Upper lobe of left lung (tissue), 4 donors: Measurements from ENCODE around the gene EGFL7.

Source experiments
- CTCF ChIP-seq, 6 experiments: fragments of 450-650 bp in 4 of 6; fragments of 200-600 bp in 2 of 6; sonication (generic) in 2 of 6; IDR thresholded peaks; one replicate each; pipeline ENCODE4 v1.5.1; 2016 to 2019; ENCODE audit warnings: antibody characterized with exemption in 6 of 6
- EP300 ChIP-seq, 4 donors: sonication (generic); formaldehyde crosslinking; IDR thresholded peaks; one replicate each; pipeline ENCODE4 v1.5.1; 2017; ENCODE audit warnings: antibody characterized with exemption in 4 of 4, control low read depth in 2 of 4
- POLR2A ChIP-seq, 4 donors: fragments of 450-650 bp; IDR thresholded peaks; one replicate each; pipeline ENCODE4 v1.5.1; 2016 to 2017; ENCODE audit warnings: antibody characterized with exemption in 4 of 4, mild to moderate bottlenecking in 2 of 4
- POLR2AphosphoS5 ChIP-seq, 2 donors: sonication (generic); formaldehyde crosslinking; IDR thresholded peaks; one replicate each; pipeline ENCODE4 v1.5.1; 2017; ENCODE audit warnings: antibody characterized with exemption in 2 of 2

DNA sequence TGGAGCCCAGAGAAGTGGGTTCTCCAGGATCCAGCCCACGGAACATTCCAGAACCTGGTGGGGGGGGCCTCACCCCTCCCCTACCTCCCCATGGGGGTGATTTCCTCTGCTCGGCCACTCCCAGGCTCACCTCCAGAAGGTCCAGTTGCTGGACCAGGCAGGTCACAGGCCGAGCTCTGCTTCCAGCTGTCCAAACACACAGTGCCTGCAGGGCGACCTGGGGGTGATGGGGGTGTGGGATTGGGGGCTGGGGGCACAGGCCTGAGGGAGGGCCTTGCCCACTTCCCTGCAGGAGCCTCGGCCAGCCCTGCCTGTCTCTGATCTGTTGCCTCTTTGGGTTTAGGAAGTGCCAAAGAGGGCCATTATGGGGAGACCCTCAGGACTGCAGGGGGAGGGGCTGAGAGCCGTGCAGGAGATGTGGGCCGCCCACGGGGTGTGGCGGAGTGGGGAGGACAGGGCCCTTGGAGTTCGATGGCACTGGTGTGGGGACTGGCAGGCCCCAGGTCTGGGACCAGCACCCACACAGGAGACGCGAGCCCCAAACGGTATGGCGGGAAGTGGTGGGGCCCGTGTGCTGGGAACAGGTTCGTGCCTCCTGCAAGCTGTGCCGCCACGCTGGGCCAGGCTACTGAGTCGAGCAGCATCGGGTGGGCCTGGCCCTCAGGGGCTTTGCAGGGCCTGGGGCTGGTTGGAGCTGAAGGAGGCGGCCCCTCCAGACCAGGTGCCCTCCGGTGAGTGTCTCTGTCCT lies 45.6 kb upstream of the EGFL7 start:
- TF ChIP-seq CTCF (IDR thresholded peaks at IDR 0.05) (no peak), POLR2AphosphoS5 (IDR thresholded peaks at IDR 0.05) (no peak), POLR2A (IDR thresholded peaks at IDR 0.05) (no peak), EP300 (IDR thresholded peaks at IDR 0.05) (no peak)
